HL-60 (cell line): ENCODE results near the gene ARF1.

Source experiments
- DNase-seq, 2 experiments: peaks; one replicate each; pipeline ENCODE4 v3.0.0-alpha.2; 2010 to 2020; ENCODE audit warnings: low read depth in 1 of 2, low spot score in 1 of 2
- H3K27ac ChIP-seq: fragments of 250-450 bp; sonication (Bioruptor Pico); replicated peaks from 2 replicates; pipeline ENCODE4 v1.5.1; 2020; ENCODE audit warnings: mild to moderate bottlenecking, moderate library complexity
- H3K27me3 ChIP-seq: fragments of 250-450 bp; sonication (Bioruptor Pico); 2 replicates; pipeline ENCODE4 v1.5.1; 2021; ENCODE audit warnings: mild to moderate bottlenecking, moderate library complexity; ENCODE audit not compliant: insufficient read depth, poor library complexity, severe bottlenecking
- H3K4me3 ChIP-seq: replicated peaks from 2 replicates; pipeline ENCODE4 v1.5.1; 2011; ENCODE audit warnings: mild to moderate bottlenecking, control low read depth, low read length; ENCODE audit not compliant: insufficient read depth
- GABPA ChIP-seq: IDR thresholded peaks from 2 replicates; pipeline ENCODE4 v1.6.1; 2012; ENCODE audit warnings: low read depth
- POLR2AphosphoS5 ChIP-seq: IDR thresholded peaks from 2 replicates; pipeline ENCODE4 v1.6.1; 2012; ENCODE audit warnings: low read depth
- SPI1 ChIP-seq: IDR thresholded peaks from 2 replicates; pipeline ENCODE4 v1.6.1; 2012; ENCODE audit warnings: low read depth, mild to moderate bottlenecking, borderline replicate concordance
- TF ChIP-seq, protein P1 (sequence below): IDR thresholded peaks from 2 replicates; pipeline ENCODE4 v1.6.1; 2012; ENCODE audit warnings: low read depth; ENCODE audit not compliant: insufficient replicate concordance
- TF ChIP-seq, protein P2 (sequence below): IDR thresholded peaks from one replicate; pipeline ENCODE4 v1.5.1; 2011; ENCODE audit warnings: low read length, control low read depth, inconsistent platforms; ENCODE audit not compliant: insufficient read depth

The ARF1 gene

DNA sequence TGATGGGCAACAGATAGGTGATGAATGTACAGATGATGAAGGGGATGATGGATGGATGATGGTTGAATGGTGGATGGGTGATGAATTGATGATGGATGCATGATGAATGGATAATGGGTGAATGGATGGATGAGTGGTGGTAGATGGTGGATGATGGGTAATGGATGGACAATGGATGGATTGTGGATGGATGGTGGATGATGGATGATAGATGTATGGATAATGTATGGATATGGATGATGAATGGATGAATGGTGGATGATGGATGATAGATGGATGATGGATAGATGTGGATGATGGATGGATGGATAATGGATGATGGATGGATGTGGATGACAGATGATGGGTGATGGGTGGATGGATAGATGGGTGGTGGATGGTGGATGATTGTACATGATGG is 40.0 kb upstream of the ARF1 start:
- H3K27ac ChIP-seq: no peak overlapping the region
- no peak overlapping the region for H3K4me3 ChIP-seq
- DNase-seq: no peak
- H3K27me3 ChIP-seq: peaks cover 11% of the 10 kb centered on the region
- no peak for TF ChIP-seq SPI1

DNA sequence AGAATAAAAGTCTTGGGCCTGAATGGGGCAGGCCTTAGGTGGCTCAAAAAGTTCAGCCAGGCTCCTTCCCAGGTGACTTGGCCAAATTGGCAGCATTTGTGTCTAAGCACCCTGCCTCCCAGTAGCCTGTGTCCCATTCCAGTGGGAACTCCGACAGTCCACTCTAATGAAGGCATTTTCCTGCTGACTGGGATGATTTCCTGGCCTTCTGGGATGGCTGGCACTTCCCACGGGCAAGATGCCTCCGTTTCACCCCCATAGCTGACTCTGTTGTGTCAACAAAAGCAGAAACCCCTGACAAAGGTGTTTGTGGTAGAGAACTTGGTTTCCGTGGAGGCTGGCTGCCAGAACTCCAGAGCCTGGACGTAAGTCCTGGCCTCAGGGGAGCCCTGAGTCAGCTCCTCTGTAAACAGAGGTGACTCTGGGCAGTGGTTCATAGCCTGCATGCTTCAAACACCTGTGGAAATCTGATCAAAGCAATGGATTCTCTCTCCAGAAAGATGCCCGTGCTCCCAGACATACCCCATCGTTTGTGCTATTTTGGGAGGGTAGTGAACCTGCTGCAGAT is 39.1 kb upstream of the ARF1 start:
- Histone ChIP-seq H3K27ac (no peak overlapping the region), H3K27me3 (peaks cover 7% of the 10 kb centered on the region), H3K4me3 (no peak overlapping the region)
- no peak for DNase-seq
- TF ChIP-seq, protein P1, sequence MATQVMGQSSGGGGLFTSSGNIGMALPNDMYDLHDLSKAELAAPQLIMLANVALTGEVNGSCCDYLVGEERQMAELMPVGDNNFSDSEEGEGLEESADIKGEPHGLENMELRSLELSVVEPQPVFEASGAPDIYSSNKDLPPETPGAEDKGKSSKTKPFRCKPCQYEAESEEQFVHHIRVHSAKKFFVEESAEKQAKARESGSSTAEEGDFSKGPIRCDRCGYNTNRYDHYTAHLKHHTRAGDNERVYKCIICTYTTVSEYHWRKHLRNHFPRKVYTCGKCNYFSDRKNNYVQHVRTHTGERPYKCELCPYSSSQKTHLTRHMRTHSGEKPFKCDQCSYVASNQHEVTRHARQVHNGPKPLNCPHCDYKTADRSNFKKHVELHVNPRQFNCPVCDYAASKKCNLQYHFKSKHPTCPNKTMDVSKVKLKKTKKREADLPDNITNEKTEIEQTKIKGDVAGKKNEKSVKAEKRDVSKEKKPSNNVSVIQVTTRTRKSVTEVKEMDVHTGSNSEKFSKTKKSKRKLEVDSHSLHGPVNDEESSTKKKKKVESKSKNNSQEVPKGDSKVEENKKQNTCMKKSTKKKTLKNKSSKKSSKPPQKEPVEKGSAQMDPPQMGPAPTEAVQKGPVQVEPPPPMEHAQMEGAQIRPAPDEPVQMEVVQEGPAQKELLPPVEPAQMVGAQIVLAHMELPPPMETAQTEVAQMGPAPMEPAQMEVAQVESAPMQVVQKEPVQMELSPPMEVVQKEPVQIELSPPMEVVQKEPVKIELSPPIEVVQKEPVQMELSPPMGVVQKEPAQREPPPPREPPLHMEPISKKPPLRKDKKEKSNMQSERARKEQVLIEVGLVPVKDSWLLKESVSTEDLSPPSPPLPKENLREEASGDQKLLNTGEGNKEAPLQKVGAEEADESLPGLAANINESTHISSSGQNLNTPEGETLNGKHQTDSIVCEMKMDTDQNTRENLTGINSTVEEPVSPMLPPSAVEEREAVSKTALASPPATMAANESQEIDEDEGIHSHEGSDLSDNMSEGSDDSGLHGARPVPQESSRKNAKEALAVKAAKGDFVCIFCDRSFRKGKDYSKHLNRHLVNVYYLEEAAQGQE: no peak
- TF ChIP-seq GABPA (no peak), SPI1 (no peak), POLR2AphosphoS5 (no peak)
- TF ChIP-seq, protein P2, sequence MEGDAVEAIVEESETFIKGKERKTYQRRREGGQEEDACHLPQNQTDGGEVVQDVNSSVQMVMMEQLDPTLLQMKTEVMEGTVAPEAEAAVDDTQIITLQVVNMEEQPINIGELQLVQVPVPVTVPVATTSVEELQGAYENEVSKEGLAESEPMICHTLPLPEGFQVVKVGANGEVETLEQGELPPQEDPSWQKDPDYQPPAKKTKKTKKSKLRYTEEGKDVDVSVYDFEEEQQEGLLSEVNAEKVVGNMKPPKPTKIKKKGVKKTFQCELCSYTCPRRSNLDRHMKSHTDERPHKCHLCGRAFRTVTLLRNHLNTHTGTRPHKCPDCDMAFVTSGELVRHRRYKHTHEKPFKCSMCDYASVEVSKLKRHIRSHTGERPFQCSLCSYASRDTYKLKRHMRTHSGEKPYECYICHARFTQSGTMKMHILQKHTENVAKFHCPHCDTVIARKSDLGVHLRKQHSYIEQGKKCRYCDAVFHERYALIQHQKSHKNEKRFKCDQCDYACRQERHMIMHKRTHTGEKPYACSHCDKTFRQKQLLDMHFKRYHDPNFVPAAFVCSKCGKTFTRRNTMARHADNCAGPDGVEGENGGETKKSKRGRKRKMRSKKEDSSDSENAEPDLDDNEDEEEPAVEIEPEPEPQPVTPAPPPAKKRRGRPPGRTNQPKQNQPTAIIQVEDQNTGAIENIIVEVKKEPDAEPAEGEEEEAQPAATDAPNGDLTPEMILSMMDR: no peak

DNA sequence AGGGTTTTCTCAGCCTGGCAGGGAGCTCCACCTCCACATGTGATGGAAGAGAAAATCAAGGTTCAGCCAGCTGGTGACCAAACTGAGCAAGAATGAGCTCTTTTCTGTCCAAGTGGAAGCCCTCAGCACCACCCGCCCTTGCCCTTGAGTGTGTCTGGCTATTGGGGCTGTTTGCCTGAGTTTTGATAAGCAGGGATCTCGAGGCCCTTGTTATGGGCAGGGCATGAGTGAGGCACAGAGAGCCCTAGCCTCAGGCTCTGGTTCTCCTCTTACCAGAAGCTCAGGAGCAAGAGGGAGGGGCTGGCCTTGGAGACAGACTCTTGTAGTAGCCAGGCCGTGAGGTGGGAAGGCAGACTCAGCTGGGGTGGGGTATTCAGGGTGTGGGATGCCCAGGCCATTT is 37.5 kb upstream of the ARF1 start:
- H3K27ac ChIP-seq: no peak overlapping the region
- TF ChIP-seq, protein P2: no peak
- TF ChIP-seq, protein P1: no peak
- no peak for TF ChIP-seq SPI1
- TF ChIP-seq GABPA: no peak
- no peak for TF ChIP-seq POLR2AphosphoS5
- no peak overlapping the region for H3K4me3 ChIP-seq
- H3K27me3 ChIP-seq: no peaks in the 10 kb centered on the region
- no peak for DNase-seq

DNA sequence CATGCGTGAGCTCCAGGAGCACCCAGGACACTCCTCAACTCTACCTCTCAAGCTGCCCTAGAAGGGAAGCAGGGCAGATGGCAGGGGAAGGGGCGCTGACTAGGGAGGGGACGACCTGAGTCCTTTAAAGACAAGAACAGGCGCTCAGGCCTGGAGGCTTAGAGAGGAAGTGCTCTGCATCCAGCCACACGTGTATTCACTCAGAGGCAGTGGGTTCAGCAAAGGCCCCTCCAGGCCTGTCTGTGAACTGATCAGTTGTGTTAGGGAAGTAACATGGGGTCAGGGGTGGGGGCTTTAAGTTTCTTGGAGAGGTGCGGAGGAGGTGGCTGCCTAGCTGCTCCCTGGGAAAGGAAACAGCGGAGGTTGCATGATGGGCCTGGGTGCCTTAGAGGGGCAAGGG is 37.1 kb upstream of the ARF1 start:
- H3K4me3 ChIP-seq: no peak overlapping the region
- no peak overlapping the region for H3K27ac ChIP-seq
- no peak for DNase-seq
- H3K27me3 ChIP-seq: no peaks in the 10 kb centered on the region
- TF ChIP-seq SPI1: no peak
- TF ChIP-seq, protein P2: no peak
- no peak for TF ChIP-seq POLR2AphosphoS5
- TF ChIP-seq, protein P1: no peak
- no peak for TF ChIP-seq GABPA
